Thoracic aorta (tissue), 2 donors: ENCODE measurements around the gene ARNT2. TPM values are rescaled to one million over a fixed set of nuclear protein-coding genes. Genes with fewer than 3 reads are reported as not detected.
"Not testable (repeated sequence)": the region's sequence is repeated elsewhere in the genome, so short reads cannot be mapped to it uniquely, and the experiment has no call there.

Source experiments
- ATAC-seq: fragments of 150-250 bp; one replicate; pipeline ENCODE4 v1.8.0; 2017; ENCODE audit warnings: low read depth; ENCODE audit not compliant: insufficient number of reproducible peaks, low FRiP score
- DNase-seq: peaks from one replicate; pipeline ENCODE4 v3.0.0-alpha.2; 2020; ENCODE audit warnings: low spot score
- H3K27ac ChIP-seq, 2 donors: fragments of 200-600 bp; sonication (generic); 1 replicate in 1 of 2; 2 replicates in 1 of 2; pipeline ENCODE4 v1.5.1; 2016; ENCODE audit warnings: mild to moderate bottlenecking in 2 of 2, moderate library complexity in 2 of 2
- H3K27me3 ChIP-seq: fragments of 200-600 bp; sonication (generic); replicated peaks from 2 replicates; pipeline ENCODE4 v1.6.0; 2016; ENCODE audit warnings: mild to moderate bottlenecking; ENCODE audit not compliant: insufficient read depth
- H3K36me3 ChIP-seq: fragments of 200-600 bp; sonication (generic); one replicate; pipeline ENCODE4 v1.5.1; 2016
- H3K4me1 ChIP-seq, 2 donors: fragments of 200-600 bp; sonication (generic); 1 replicate in 1 of 2; 2 replicates in 1 of 2; pipeline versions ENCODE4 v1.5.1 to v1.6.0; 2016; ENCODE audit warnings: low read depth in 2 of 2, mild to moderate bottlenecking in 1 of 2; ENCODE audit not compliant: control insufficient read depth in 1 of 2
- H3K4me3 ChIP-seq: fragments of 200-600 bp; sonication (generic); 2 replicates; pipeline ENCODE4 v1.5.1; 2016; ENCODE audit warnings: mild to moderate bottlenecking
- H3K9me3 ChIP-seq: fragments of 200-600 bp; sonication (generic); 2 replicates; pipeline ENCODE4 v1.5.1; 2016
- total RNA-seq, 2 donors: library from RNA; depleted of rRNA; stranded (reverse); fragments of >200 nt; gene quantifications; one replicate each; pipeline versions ENCODE4 v1.1.0 to v1.2.3, GENCODE V29; 2016
- TF ChIP-seq, protein P1 (sequence below): fragments of 200-600 bp; sonication (generic); IDR thresholded peaks from one replicate; pipeline ENCODE4 v1.5.1; 2019; ENCODE audit warnings: antibody characterized with exemption

Gene ARNT2
- total RNA-seq, 2 donors from 2014 or later = 5.8 to 22.9 TPM

- ATAC-seq (no peak), DNase-seq (no peak)
- no peak overlapping the region for H3K27ac ChIP-seq
- H3K36me3 ChIP-seq = no peaks in the 10 kb centered on the region
- H3K4me1 ChIP-seq = no peaks in the 10 kb centered on the region
- no peaks in the 10 kb centered on the region for H3K27me3 ChIP-seq
- TF ChIP-seq, protein P1, sequence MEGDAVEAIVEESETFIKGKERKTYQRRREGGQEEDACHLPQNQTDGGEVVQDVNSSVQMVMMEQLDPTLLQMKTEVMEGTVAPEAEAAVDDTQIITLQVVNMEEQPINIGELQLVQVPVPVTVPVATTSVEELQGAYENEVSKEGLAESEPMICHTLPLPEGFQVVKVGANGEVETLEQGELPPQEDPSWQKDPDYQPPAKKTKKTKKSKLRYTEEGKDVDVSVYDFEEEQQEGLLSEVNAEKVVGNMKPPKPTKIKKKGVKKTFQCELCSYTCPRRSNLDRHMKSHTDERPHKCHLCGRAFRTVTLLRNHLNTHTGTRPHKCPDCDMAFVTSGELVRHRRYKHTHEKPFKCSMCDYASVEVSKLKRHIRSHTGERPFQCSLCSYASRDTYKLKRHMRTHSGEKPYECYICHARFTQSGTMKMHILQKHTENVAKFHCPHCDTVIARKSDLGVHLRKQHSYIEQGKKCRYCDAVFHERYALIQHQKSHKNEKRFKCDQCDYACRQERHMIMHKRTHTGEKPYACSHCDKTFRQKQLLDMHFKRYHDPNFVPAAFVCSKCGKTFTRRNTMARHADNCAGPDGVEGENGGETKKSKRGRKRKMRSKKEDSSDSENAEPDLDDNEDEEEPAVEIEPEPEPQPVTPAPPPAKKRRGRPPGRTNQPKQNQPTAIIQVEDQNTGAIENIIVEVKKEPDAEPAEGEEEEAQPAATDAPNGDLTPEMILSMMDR = no peak
- H3K9me3 ChIP-seq = no peaks in the 10 kb centered on the region
- H3K4me3 ChIP-seq = no peak overlapping the region
These were observed 102.2 kb downstream of the ARNT2 start for GRCh38 chr15:80506286-80506893.

GRCh38 chr15:80507131-80507530 is 102.9 kb downstream of the ARNT2 start:
- no peak for ATAC-seq
- Histone ChIP-seq H3K4me3 (no peak overlapping the region), H3K9me3 (no peaks in the 10 kb centered on the region), H3K27ac (no peak overlapping the region), H3K4me1 (no peaks in the 10 kb centered on the region), H3K27me3 (no peaks in the 10 kb centered on the region), H3K36me3 (no peaks in the 10 kb centered on the region)
- DNase-seq = no peak
- TF ChIP-seq, protein P1 = no peak

- ATAC-seq = no peak
- no peaks in the 10 kb centered on the region for H3K36me3 ChIP-seq
- no peak for DNase-seq
- no peak overlapping the region for H3K4me3 ChIP-seq
- H3K27ac ChIP-seq = no peak overlapping the region
- TF ChIP-seq, protein P1 = no peak
- H3K27me3 ChIP-seq = no peaks in the 10 kb centered on the region
- no peaks in the 10 kb centered on the region for H3K9me3 ChIP-seq
- H3K4me1 ChIP-seq = no peaks in the 10 kb centered on the region
These were observed 103.6 kb downstream of the ARNT2 start for GRCh38 chr15:80507638-80508316.

DNA sequence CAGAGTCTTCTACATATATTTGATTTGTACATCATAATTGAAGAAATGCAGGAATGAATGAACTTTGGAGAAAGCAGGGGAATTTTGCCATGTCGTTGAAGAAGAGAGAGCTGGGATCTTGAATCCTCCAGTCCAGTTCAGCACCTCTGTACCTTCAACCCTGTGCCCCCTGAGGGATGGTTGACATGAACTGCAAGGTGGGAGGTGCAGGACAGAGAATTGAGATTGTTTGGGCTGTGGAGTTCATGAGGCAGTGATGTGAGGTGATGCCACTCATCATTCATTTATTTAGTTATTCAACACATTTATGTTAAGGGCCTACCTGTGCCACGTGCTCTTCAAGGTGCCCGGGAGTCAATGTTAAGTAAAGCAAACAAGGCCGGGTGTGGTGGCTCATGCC is 104.6 kb downstream of the ARNT2 start:
- no peaks in the 10 kb centered on the region for H3K4me1 ChIP-seq
- no peak overlapping the region for H3K27ac ChIP-seq
- TF ChIP-seq, protein P1 = no peak
- no peaks in the 10 kb centered on the region for H3K9me3 ChIP-seq
- H3K27me3 ChIP-seq = no peaks in the 10 kb centered on the region
- no peak overlapping the region for H3K4me3 ChIP-seq
- ATAC-seq (no peak), DNase-seq (no peak)
- H3K36me3 ChIP-seq = no peaks in the 10 kb centered on the region

DNA sequence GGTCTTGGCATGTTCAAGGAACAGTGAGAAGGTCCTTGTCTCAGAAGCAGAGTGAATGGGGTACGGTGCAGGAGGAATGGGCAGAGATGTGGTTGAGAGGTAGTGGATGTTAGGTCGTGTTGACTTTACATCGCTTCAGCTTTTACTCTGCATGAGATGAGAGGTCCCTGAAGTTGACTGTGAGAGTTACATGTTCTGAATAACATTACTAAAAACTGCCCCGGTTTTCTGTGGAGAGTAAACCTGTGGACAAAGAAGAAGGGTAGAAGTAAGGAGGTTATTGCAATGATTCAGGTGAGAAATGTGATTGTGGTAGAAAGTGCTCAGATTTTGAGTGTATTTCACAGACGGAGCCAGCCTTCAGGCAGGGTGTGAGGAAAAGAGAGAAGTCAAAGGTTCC is 105.6 kb downstream of the ARNT2 start:
- Histone ChIP-seq H3K36me3 (no peaks in the 10 kb centered on the region), H3K27ac (no peak overlapping the region), H3K27me3 (no peaks in the 10 kb centered on the region), H3K4me1 (no peaks in the 10 kb centered on the region), H3K9me3 (no peaks in the 10 kb centered on the region), H3K4me3 (no peak overlapping the region)
- DNase-seq = no peak
- ATAC-seq = no peak
- TF ChIP-seq, protein P1 = no peak

DNA sequence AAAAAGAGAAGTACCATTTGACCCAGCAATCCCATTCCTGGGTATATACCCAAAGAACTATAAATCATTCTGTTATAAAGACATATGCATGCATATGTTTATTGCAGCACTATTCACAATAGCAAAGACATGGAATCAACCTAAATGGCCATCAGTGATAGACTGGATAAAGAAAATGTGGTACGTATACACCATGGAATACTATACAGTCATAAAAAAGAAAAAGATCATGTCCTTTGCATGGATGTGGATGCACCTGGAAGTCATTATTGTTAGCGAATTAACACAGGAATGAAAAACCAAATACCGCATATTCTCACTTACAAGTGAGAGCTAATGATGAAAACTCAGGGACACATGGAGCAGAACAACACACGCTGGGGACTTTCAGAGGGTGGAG is 106.8 kb downstream of the ARNT2 start:
- not testable (repeated sequence) for ATAC-seq, H3K27me3 ChIP-seq, H3K9me3 ChIP-seq, H3K27ac ChIP-seq, DNase-seq, H3K36me3 ChIP-seq, H3K4me1 ChIP-seq, H3K4me3 ChIP-seq
